SK-N-MC (cell line): ENCODE results near the gene LBX2.

Experiments
- DNase-seq: peaks from one replicate; pipeline ENCODE4 v3.0.0-alpha.2; 2011; ENCODE audit warnings: low read depth, low spot score
- H3K27ac ChIP-seq: fragments of 200-600 bp; sonication (generic); 2 replicates; pipeline ENCODE4 v1.5.1; 2016; ENCODE audit warnings: mixed run types
- H3K36me3 ChIP-seq: fragments of 200-600 bp; sonication (generic); 2 replicates; pipeline ENCODE4 v1.6.1; 2017; ENCODE audit warnings: antibody characterized with exemption, low read length, mixed read lengths; ENCODE audit not compliant: insufficient read depth
- H3K4me3 ChIP-seq: fragments of 200-600 bp; sonication (generic); 2 replicates; pipeline ENCODE4 v1.5.1; 2016
- H3K9ac ChIP-seq: fragments of 200-600 bp; sonication (generic); 2 replicates; pipeline ENCODE4 v1.8.0; 2017; ENCODE audit warnings: mixed run types, mixed read lengths; ENCODE audit not compliant: insufficient read length
- H3K9me3 ChIP-seq: fragments of 200-600 bp; sonication (generic); 2 replicates; pipeline ENCODE4 v1.6.1; 2017; ENCODE audit warnings: low read depth, mild to moderate bottlenecking, antibody characterized with exemption, low read length, moderate library complexity, mixed read lengths
- EZH2 ChIP-seq: fragments of 200-600 bp; sonication (generic); IDR thresholded peaks from one replicate; pipeline ENCODE4 v1.6.1; 2017; ENCODE audit warnings: antibody characterized with exemption
- FOXP2 ChIP-seq: optimal IDR thresholded peaks from 2 replicates; pipeline ENCODE3; 2011; ENCODE audit warnings: mild to moderate bottlenecking, moderate library complexity; ENCODE audit not compliant: insufficient read depth; ENCODE audit errors: extremely low read length, control extremely low read depth
- POLR2AphosphoS5 ChIP-seq: IDR thresholded peaks from 2 replicates; pipeline ENCODE4 v1.6.1; 2012; ENCODE audit warnings: mild to moderate bottlenecking, low read depth, low read length, borderline replicate concordance

LBX2 gene

GRCh38 chr2:74515981-74516633 is 16.7 kb upstream of the LBX2 start:
- DNase-seq = no peak
- Histone ChIP-seq H3K9ac (no peak overlapping the region), H3K4me3 (no peak overlapping the region), H3K27ac (no peak overlapping the region), H3K9me3 (no peaks in the 10 kb centered on the region), H3K36me3 (no peaks in the 10 kb centered on the region)
- TF ChIP-seq EZH2 (no peak), FOXP2 (no peak), POLR2AphosphoS5 (no peak)

DNA sequence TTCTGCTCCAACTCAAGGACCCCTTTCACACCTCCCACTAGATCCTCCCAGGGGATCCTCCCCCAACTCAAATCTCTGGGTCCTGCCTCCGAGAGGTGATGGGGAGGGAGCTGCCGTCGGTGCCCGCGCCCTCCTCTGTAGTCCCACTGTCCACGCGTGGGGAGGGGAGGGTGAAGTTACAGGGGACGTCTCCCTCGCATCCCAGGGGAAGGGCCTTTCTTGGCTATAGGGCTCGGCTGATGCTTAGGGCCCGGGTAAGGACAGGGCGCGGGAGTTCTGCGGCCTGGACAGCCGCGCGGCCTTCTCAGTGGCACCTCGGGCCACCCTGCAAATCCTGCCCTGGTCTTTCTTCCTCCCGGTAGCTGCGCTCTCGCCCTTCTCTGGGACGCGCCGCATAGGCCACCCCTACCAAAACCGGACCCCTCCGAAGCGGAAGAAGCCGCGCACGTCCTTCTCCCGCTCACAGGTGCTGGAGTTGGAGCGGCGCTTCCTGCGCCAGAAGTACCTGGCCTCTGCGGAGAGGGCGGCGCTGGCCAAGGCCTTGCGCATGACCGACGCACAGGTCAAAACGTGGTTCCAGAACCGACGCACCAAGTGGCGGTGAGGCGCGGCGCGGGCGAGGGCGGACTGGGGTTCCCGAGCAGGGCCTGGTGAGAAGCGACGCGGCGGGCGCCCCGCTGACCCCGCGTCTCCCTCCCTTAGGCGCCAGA is 16.0 kb upstream of the LBX2 start:
- Histone ChIP-seq H3K4me3 (no peak overlapping the region), H3K27ac (no peak overlapping the region), H3K9me3 (no peaks in the 10 kb centered on the region), H3K36me3 (no peaks in the 10 kb centered on the region), H3K9ac (no peak overlapping the region)
- no peak for DNase-seq
- no peak for TF ChIP-seq EZH2
- no peak for TF ChIP-seq POLR2AphosphoS5
- no peak for TF ChIP-seq FOXP2

GRCh38 chr2:74514368-74515270 is 15.2 kb upstream of the LBX2 start, which contains the start of gene TLX2:
Gene TLX2 (plus strand): TSS chr2:74514450. CDS start chr2:74514807, 357 bp downstream.
- Histone ChIP-seq H3K27ac (no peak within 1 kb of the TSS), H3K9me3 (no peaks in the 10 kb centered on the region), H3K9ac (no peak within 1 kb of the TSS), H3K36me3 (no peaks in the 10 kb centered on the region), H3K4me3 (peak within 1 kb of the TSS; percentile 55)
- TF ChIP-seq EZH2 = no peak
- no peak for TF ChIP-seq FOXP2
- no peak for TF ChIP-seq POLR2AphosphoS5
- no peak for DNase-seq

- no peak for DNase-seq
- TF ChIP-seq EZH2 (no peak), POLR2AphosphoS5 (no peak), FOXP2 (no peak)
- no peak overlapping the region for H3K27ac ChIP-seq
- H3K9ac ChIP-seq = no peak overlapping the region
- H3K4me3 ChIP-seq = peak overlapping the region; percentile 55
- no peaks in the 10 kb centered on the region for H3K36me3 ChIP-seq
- no peaks in the 10 kb centered on the region for H3K9me3 ChIP-seq
Measured at GRCh38 chr2:74513605-74514367, 14.4 kb upstream of the LBX2 start.

- no peak overlapping the region for H3K27ac ChIP-seq
- TF ChIP-seq FOXP2 = no peak
- TF ChIP-seq POLR2AphosphoS5 = no peak
- no peak for TF ChIP-seq EZH2
- DNase-seq = no peak
- no peak overlapping the region for H3K4me3 ChIP-seq
- H3K36me3 ChIP-seq = no peaks in the 10 kb centered on the region
- H3K9ac ChIP-seq = no peak overlapping the region
- no peaks in the 10 kb centered on the region for H3K9me3 ChIP-seq
Measured at GRCh38 chr2:74512744-74513604, 13.6 kb upstream of the LBX2 start.

DNA sequence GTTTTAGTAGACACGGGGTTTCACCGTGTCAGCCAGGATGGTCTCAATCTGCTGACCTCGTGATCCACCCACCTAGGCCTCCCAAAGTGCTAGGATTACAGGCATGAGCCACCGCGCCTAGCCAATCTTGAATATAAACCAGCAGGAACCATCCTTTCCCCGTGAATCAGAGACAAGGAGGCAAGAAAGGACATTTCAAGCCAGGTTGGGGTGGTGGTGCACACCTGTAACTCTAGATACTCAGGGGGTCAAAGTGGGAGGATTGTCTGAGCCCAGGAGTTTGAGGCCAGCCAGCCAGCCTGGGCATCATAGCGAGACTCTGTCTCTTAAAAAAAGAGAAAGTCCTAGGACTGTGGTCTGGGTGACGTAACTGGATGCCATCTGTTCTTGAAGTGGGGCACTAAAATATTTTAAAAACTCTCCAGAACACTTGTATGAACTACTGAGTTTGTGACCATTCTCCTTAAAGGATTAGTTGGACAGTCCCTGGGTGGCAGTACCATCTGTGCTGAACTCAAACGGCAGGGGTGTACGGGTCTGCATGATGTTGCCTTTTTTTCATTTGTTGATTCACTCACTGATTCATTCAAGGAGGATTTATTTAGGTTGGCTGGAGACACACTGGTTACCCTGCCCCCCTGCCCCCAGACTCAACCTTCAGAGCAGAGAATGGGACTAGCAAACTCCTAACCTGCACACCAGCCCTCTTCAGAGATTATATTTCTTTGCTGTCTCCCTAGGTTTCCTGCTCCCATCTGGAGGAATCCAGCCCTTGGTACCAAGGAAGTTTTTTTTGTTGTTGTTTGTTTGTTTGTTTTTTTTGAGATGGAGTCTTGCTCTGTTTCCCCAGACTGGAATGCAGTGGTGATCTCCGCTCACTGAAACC is 11.9 kb upstream of the LBX2 start:
- H3K36me3 ChIP-seq = 0 out of 2 replicates have a peak, but pooled peaks cover 3% of the 10 kb centered on the region
- H3K4me3 ChIP-seq = no peak overlapping the region
- no peak for DNase-seq
- no peak for TF ChIP-seq POLR2AphosphoS5
- no peak for TF ChIP-seq EZH2
- TF ChIP-seq FOXP2 = no peak
- no peak overlapping the region for H3K27ac ChIP-seq
- no peak overlapping the region for H3K9ac ChIP-seq
- no peaks in the 10 kb centered on the region for H3K9me3 ChIP-seq
